ENCODE data around the gene OSTF1.

The OSTF1 gene

DNA sequence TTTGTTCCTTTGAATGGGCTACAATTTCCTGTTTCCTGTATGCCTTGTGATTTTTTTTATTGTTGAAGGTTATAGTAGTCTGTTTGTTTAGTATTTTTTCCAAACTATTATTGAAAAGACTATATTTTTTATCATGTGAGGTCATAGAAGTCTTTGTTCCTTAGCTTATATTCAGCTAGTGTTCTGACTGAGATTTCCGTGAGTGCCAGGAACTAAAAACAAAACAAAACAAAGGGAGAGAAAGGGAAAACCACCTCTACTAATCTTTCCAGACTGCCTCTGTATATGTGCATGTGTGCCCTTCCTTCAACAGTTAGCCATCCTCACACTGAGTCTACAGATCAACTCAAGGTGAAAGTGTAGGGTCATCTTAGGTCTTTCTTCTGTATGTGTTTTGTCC lies 79.0 kb downstream of the OSTF1 start:
- Histone ChIP-seq H3K79me2 (ENCODE audit: insufficient read depth, low read length) (no peaks in the 10 kb centered on the region), H3K27me3 (ENCODE audit: insufficient read depth, low read length, poor library complexity, severe bottlenecking) (no peaks in the 10 kb centered on the region), H3K9ac (ENCODE audit: low read depth, low read length, poor library complexity, severe bottlenecking) (no peak overlapping the region), H3K4me1 (ENCODE audit: insufficient read depth, low read length, poor library complexity, severe bottlenecking) (peaks cover 5% of the 10 kb centered on the region), H3F3A (ENCODE audit: low read depth) (no peaks in the 10 kb centered on the region), H3K4me2 (ENCODE audit: low read depth, low read length, poor library complexity, severe bottlenecking) (no peak overlapping the region), H2AFZ (ENCODE audit: low read length) (no peak overlapping the region), H3K4me3 (ENCODE audit: low read length, poor library complexity, severe bottlenecking) (no peak overlapping the region), H3K9me3 (ENCODE audit: insufficient read depth, low read depth, low read length) (peaks cover 14% of the 10 kb centered on the region; the same call in 1 of the 2 replicates), H3K36me3 (ENCODE audit: insufficient read depth, low read length) (no peaks in the 10 kb centered on the region), H3K9me2 (replicated peaks; ENCODE audit: low read depth, low read length) (no peaks in the 10 kb centered on the region), H4K20me1 (ENCODE audit: insufficient read depth, low read length, poor library complexity, severe bottlenecking) (no peaks in the 10 kb centered on the region)
- TF ChIP-seq, protein P1, sequence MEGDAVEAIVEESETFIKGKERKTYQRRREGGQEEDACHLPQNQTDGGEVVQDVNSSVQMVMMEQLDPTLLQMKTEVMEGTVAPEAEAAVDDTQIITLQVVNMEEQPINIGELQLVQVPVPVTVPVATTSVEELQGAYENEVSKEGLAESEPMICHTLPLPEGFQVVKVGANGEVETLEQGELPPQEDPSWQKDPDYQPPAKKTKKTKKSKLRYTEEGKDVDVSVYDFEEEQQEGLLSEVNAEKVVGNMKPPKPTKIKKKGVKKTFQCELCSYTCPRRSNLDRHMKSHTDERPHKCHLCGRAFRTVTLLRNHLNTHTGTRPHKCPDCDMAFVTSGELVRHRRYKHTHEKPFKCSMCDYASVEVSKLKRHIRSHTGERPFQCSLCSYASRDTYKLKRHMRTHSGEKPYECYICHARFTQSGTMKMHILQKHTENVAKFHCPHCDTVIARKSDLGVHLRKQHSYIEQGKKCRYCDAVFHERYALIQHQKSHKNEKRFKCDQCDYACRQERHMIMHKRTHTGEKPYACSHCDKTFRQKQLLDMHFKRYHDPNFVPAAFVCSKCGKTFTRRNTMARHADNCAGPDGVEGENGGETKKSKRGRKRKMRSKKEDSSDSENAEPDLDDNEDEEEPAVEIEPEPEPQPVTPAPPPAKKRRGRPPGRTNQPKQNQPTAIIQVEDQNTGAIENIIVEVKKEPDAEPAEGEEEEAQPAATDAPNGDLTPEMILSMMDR (conservative IDR thresholded peaks at IDR 0.05; ENCODE audit: low read length) = no peak
- no peak for TF ChIP-seq EZH2phosphoT487 (IDR thresholded peaks at IDR 0.05; ENCODE audit: borderline replicate concordance)

DNA sequence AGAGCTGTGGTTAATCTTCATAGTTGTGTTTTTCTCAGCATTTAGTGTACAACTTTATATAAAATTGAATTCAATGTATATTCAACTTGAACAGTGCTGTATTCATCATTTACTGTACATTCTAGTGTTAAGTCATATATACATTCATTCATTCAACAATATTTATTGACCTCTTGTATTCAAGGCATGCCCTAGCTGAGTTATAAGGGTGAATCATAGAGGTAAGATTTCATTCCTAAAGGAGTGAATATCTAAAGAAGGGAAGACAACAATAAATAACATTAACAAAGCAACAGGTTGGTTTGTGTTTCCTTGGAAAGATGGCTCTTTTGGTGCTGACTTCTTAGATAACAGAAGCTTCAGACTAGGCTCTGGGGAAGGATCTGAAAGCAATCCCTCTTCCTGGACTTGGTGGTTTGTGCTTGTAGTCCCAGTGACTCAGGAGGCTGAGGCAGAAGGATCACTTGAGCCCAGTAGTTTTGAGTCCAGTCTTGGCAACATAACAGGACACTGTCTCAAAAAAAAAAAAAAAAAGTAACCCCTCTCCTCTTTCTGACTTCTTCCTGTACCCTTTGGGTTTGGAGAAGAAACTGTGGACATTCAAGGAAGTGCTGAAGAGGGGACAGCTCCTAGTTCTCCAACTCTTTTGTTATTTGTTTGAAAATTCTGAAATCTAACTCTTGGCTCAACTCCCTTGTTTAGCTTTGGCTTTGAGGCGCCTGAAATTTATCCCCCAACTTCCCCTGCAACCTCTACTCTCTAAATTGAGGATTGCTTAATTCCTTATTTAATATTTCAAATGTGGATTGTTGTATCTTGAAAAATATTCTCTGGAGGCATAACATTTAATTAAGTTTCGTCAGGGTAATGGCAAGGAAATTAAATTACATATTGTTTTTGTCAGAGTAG lies 80.2 kb downstream of the OSTF1 start:
- Histone ChIP-seq H3K9ac (ENCODE audit: low read depth, low read length, poor library complexity, severe bottlenecking) (no peak overlapping the region), H3K79me2 (ENCODE audit: insufficient read depth, low read length) (no peaks in the 10 kb centered on the region), H3K9me2 (replicated peaks; ENCODE audit: low read depth, low read length) (no peaks in the 10 kb centered on the region), H3K36me3 (ENCODE audit: insufficient read depth, low read length) (no peaks in the 10 kb centered on the region), H4K20me1 (ENCODE audit: insufficient read depth, low read length, poor library complexity, severe bottlenecking) (no peaks in the 10 kb centered on the region), H3K4me1 (ENCODE audit: insufficient read depth, low read length, poor library complexity, severe bottlenecking) (peaks cover 5% of the 10 kb centered on the region), H2AFZ (ENCODE audit: low read length) (no peak overlapping the region), H3K4me3 (ENCODE audit: low read length, poor library complexity, severe bottlenecking) (no peak overlapping the region), H3K4me2 (ENCODE audit: low read depth, low read length, poor library complexity, severe bottlenecking) (no peak overlapping the region), H3K27me3 (ENCODE audit: insufficient read depth, low read length, poor library complexity, severe bottlenecking) (no peaks in the 10 kb centered on the region), H3F3A (ENCODE audit: low read depth) (no peaks in the 10 kb centered on the region), H3K9me3 (ENCODE audit: insufficient read depth, low read depth, low read length) (peaks cover 14% of the 10 kb centered on the region; the same call in 1 of the 2 replicates)
- TF ChIP-seq, protein P1 (conservative IDR thresholded peaks at IDR 0.05; ENCODE audit: low read length) = no peak
- no peak for TF ChIP-seq EZH2phosphoT487 (IDR thresholded peaks at IDR 0.05; ENCODE audit: borderline replicate concordance)

DNA sequence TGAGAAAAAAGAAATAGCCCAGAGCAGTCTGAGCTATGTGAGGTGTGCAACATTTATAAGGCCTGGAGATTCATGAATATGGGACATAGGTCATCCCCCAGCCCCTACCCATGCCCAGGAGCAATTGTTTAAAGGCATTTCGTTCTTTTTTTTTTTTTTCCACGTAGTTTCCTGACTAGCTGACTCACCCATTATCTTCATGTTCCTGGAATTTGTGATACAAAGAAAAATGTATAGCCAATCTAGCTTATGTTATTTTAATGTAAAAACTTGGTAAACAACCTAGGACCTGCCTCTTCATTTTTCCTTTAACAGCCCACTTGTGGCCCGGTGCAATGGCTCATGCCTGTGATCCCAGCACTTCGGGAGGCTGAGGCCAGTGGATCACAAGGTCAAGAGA lies 81.3 kb downstream of the OSTF1 start:
- Histone ChIP-seq H2AFZ (ENCODE audit: low read length) (no peak overlapping the region), H3K27me3 (ENCODE audit: insufficient read depth, low read length, poor library complexity, severe bottlenecking) (no peaks in the 10 kb centered on the region), H3K4me2 (ENCODE audit: low read depth, low read length, poor library complexity, severe bottlenecking) (no peak overlapping the region), H3F3A (ENCODE audit: low read depth) (no peaks in the 10 kb centered on the region), H3K4me1 (ENCODE audit: insufficient read depth, low read length, poor library complexity, severe bottlenecking) (peaks cover 5% of the 10 kb centered on the region), H3K9me3 (ENCODE audit: insufficient read depth, low read depth, low read length) (peaks cover 14% of the 10 kb centered on the region; the same call in 1 of the 2 replicates), H3K79me2 (ENCODE audit: insufficient read depth, low read length) (no peaks in the 10 kb centered on the region), H3K4me3 (ENCODE audit: low read length, poor library complexity, severe bottlenecking) (no peak overlapping the region), H3K9me2 (replicated peaks; ENCODE audit: low read depth, low read length) (no peaks in the 10 kb centered on the region), H4K20me1 (ENCODE audit: insufficient read depth, low read length, poor library complexity, severe bottlenecking) (no peaks in the 10 kb centered on the region), H3K36me3 (ENCODE audit: insufficient read depth, low read length) (no peaks in the 10 kb centered on the region), H3K9ac (ENCODE audit: low read depth, low read length, poor library complexity, severe bottlenecking) (no peak overlapping the region)
- TF ChIP-seq, protein P1 (conservative IDR thresholded peaks at IDR 0.05; ENCODE audit: low read length) = no peak
- TF ChIP-seq EZH2phosphoT487 (IDR thresholded peaks at IDR 0.05; ENCODE audit: borderline replicate concordance) = no peak

Measured in Loucy (cell line).